Natural killer cell (primary cell): ENCODE measurements around the gene CPA3. TPM values are rescaled to one million over a fixed set of nuclear protein-coding genes. Genes with fewer than 3 reads are reported as not detected.

ENCODE experiments used
- ATAC-seq, 3 donors: fragments of 150-1000 bp in 2 of 3; fragments of 200-7000 bp in 1 of 3; cut with Tn5 transposase; 1 replicate in 1 of 3; 2 replicates in 2 of 3; pipeline ENCODE4 v1.10.0; 2021; ENCODE audit warnings: mild to moderate bottlenecking in 2 of 3, moderate library complexity in 2 of 3
- DNase-seq, 2 donors: peaks; one replicate each; pipeline versions ENCODE4 v3.0.0 to v3.0.0-alpha.2; 2013 to 2021; ENCODE audit warnings: mixed read lengths in 1 of 2
- H3K27ac ChIP-seq: one replicate; pipeline ENCODE4 v1.5.1; 2013; ENCODE audit warnings: mild to moderate bottlenecking, low read length
- H3K27me3 ChIP-seq: one replicate; pipeline ENCODE4 v1.6.1; 2013; ENCODE audit warnings: low read length; ENCODE audit not compliant: control insufficient read depth, insufficient read depth
- H3K36me3 ChIP-seq: one replicate; pipeline ENCODE4 v1.6.1; 2013; ENCODE audit warnings: low read length; ENCODE audit not compliant: control insufficient read depth, insufficient read depth
- H3K4me1 ChIP-seq: one replicate; pipeline ENCODE4 v1.6.1; 2013; ENCODE audit warnings: low read length; ENCODE audit not compliant: control insufficient read depth, insufficient read depth
- H3K4me3 ChIP-seq: one replicate; pipeline ENCODE4 v1.5.1; 2013; ENCODE audit warnings: low read length
- H3K9me3 ChIP-seq: one replicate; pipeline ENCODE4 v1.6.1; 2013; ENCODE audit warnings: low read length; ENCODE audit not compliant: control insufficient read depth, insufficient read depth
- H3K27ac Mint-ChIP-seq, 2 donors: one replicate each; pipeline ENCODE4 v1.8.0; 2022; ENCODE audit warnings: mild to moderate bottlenecking in 2 of 2, mixed read lengths in 2 of 2, moderate library complexity in 1 of 2
- H3K27me3 Mint-ChIP-seq, 2 donors: one replicate each; pipeline ENCODE4 v1.8.0; 2022; ENCODE audit warnings: low read depth in 2 of 2, mixed read lengths in 2 of 2
- H3K36me3 Mint-ChIP-seq: one replicate; pipeline ENCODE4 v1.8.0; 2022; ENCODE audit warnings: mixed read lengths
- H3K4me1 Mint-ChIP-seq, 2 donors: one replicate each; pipeline ENCODE4 v1.8.0; 2022; ENCODE audit warnings: mixed read lengths in 2 of 2
- H3K4me3 Mint-ChIP-seq: one replicate; pipeline ENCODE4 v1.8.0; 2022; ENCODE audit warnings: mild to moderate bottlenecking, moderate library complexity, mixed read lengths
- H3K9me3 Mint-ChIP-seq, 2 donors: one replicate each; pipeline ENCODE4 v1.8.0; 2022; ENCODE audit warnings: mixed read lengths in 2 of 2
- CTCF ChIP-seq: fragments of 200-600 bp; IDR thresholded peaks from one replicate; pipeline ENCODE4 v1.8.0; 2022; ENCODE audit warnings: antibody characterized with exemption
- WGBS: methylation state at CpG from one replicate; pipeline ENCODE4 v1.1.7; 2013; ENCODE audit warnings: missing lambda C conversion rate; ENCODE audit not compliant: insufficient coverage; 5-methylcytosine and 5-hydroxymethylcytosine counted together
- intact Hi-C: fragments of 100-400 bp; cut with micrococcal nuclease; formaldehyde crosslinking; loops from one replicate; pipeline ENCODE4 v1.14.2; 2022
- total RNA-seq, 4 donors: library from RNA; stranded (reverse); fragments of 120-200 nt in 1 of 4; gene quantifications; one replicate each; pipeline versions ENCODE4 v1.2.3 to v1.2.4, GENCODE V29; 2013 to 2022

Gene CPA3
- total RNA-seq, 3 donors from 2014 or later (not counting 1 experiment from before 2014, with no cell fraction given): 1.1 to 59.7 TPM; not detected in 1

GRCh38 chr3:148889828-148890227 lies 24.7 kb downstream of the CPA3 start:
- H3K9me3 ChIP-seq: no peaks in the 10 kb centered on the region
- Mint-ChIP-seq H3K27me3 (peaks cover 6 to 10% of the 10 kb centered on the region in 2 donors), H3K27ac (no peak overlapping the region), H3K4me3 (no peak overlapping the region), H3K4me1 (no peaks in the 10 kb centered on the region), H3K9me3 (no peaks in the 10 kb centered on the region), H3K36me3 (no peaks in the 10 kb centered on the region)
- no peak overlapping the region for H3K4me3 ChIP-seq
- H3K4me1 ChIP-seq: no peaks in the 10 kb centered on the region
- ATAC-seq (no peak), DNase-seq (no peak)
- TF ChIP-seq CTCF: no peak
- no CpG with 5 or more reads among the region's 2 CpGs for WGBS
- no peaks in the 10 kb centered on the region for H3K36me3 ChIP-seq
- no peaks in the 10 kb centered on the region for H3K27me3 ChIP-seq
- intact Hi-C loops: no loop called here
- H3K27ac ChIP-seq: no peak overlapping the region

- ATAC-seq: no peak
- Histone ChIP-seq H3K9me3 (no peaks in the 10 kb centered on the region), H3K27ac (no peak overlapping the region), H3K27me3 (no peaks in the 10 kb centered on the region), H3K4me3 (no peak overlapping the region), H3K36me3 (no peaks in the 10 kb centered on the region), H3K4me1 (no peaks in the 10 kb centered on the region)
- Mint-ChIP-seq H3K9me3 (no peaks in the 10 kb centered on the region), H3K27ac (no peak overlapping the region), H3K4me3 (no peak overlapping the region), H3K4me1 (no peaks in the 10 kb centered on the region), H3K36me3 (no peaks in the 10 kb centered on the region), H3K27me3 (peaks cover 8 to 10% of the 10 kb centered on the region in 2 donors)
- WGBS: 74% methylated on average over 3 of the region's 3 CpGs
- intact Hi-C loops: no loop called here
- no peak for DNase-seq
- no peak for TF ChIP-seq CTCF
Measured at GRCh38 chr3:148896062-148896461, 31.0 kb downstream of the CPA3 start.

GRCh38 chr3:148901987-148902791 lies 37.1 kb downstream of the CPA3 start:
- no peaks in the 10 kb centered on the region for H3K4me1 Mint-ChIP-seq
- no peaks in the 10 kb centered on the region for H3K9me3 ChIP-seq
- intact Hi-C loops: no loop called here
- DNase-seq: no peak
- peaks cover 4 to 5% of the 10 kb centered on the region in 2 donors for H3K27me3 Mint-ChIP-seq
- no peak overlapping the region for H3K27ac Mint-ChIP-seq
- 79% methylated on average over 2 of the region's 4 CpGs for WGBS
- H3K4me1 ChIP-seq: no peaks in the 10 kb centered on the region
- H3K9me3 Mint-ChIP-seq: no peaks in the 10 kb centered on the region
- no peak overlapping the region for H3K27ac ChIP-seq
- H3K4me3 Mint-ChIP-seq: no peak overlapping the region
- no peaks in the 10 kb centered on the region for H3K27me3 ChIP-seq
- ATAC-seq: no peak
- H3K4me3 ChIP-seq: no peak overlapping the region
- no peak for TF ChIP-seq CTCF
- H3K36me3 Mint-ChIP-seq: no peaks in the 10 kb centered on the region
- H3K36me3 ChIP-seq: no peaks in the 10 kb centered on the region

- WGBS: 90% methylated on average over 2 of the region's 2 CpGs
- Mint-ChIP-seq H3K9me3 (no peaks in the 10 kb centered on the region), H3K36me3 (no peaks in the 10 kb centered on the region), H3K27me3 (peaks cover 6% of the 10 kb centered on the region in 2 donors), H3K4me3 (no peak overlapping the region), H3K4me1 (no peaks in the 10 kb centered on the region), H3K27ac (no peak overlapping the region)
- TF ChIP-seq CTCF: no peak
- Histone ChIP-seq H3K4me3 (no peak overlapping the region), H3K27me3 (no peaks in the 10 kb centered on the region), H3K9me3 (no peaks in the 10 kb centered on the region), H3K4me1 (no peaks in the 10 kb centered on the region), H3K27ac (no peak overlapping the region), H3K36me3 (no peaks in the 10 kb centered on the region)
- DNase-seq (no peak), ATAC-seq (no peak)
- intact Hi-C loops: no loop called here
Measured at GRCh38 chr3:148903022-148903442, 37.9 kb downstream of the CPA3 start.
